Stimulated activated CD4-positive, alpha-beta T cell treated with anti-CD3 and anti-CD28 coated beads, Interleukin-4, amount 100 ng/mL, for 4 hours (primary cell): ENCODE measurements around the gene GJC2.
"Not testable (repeated sequence)": the region's sequence is repeated elsewhere in the genome, so short reads cannot be mapped to it uniquely, and the experiment has no call there.

Source experiments
- DNase-seq, 2 experiments: peaks; one replicate each; pipeline ENCODE4 v3.0.0-alpha.2; 2020

Gene GJC2

GRCh38 chr1:228149406-228150119 is at the start of gene GJC2:
GJC2 (plus strand) TSS chr1:228149930; CDS start chr1:228157759, 7,829 bp downstream.
- no peak for DNase-seq

GRCh38 chr1:228100822-228101613 is 48.7 kb upstream of the GJC2 start:
- DNase-seq, result no peak

- no peak for DNase-seq
Measured at GRCh38 chr1:228101614-228101993, 48.1 kb upstream of the GJC2 start.

DNA sequence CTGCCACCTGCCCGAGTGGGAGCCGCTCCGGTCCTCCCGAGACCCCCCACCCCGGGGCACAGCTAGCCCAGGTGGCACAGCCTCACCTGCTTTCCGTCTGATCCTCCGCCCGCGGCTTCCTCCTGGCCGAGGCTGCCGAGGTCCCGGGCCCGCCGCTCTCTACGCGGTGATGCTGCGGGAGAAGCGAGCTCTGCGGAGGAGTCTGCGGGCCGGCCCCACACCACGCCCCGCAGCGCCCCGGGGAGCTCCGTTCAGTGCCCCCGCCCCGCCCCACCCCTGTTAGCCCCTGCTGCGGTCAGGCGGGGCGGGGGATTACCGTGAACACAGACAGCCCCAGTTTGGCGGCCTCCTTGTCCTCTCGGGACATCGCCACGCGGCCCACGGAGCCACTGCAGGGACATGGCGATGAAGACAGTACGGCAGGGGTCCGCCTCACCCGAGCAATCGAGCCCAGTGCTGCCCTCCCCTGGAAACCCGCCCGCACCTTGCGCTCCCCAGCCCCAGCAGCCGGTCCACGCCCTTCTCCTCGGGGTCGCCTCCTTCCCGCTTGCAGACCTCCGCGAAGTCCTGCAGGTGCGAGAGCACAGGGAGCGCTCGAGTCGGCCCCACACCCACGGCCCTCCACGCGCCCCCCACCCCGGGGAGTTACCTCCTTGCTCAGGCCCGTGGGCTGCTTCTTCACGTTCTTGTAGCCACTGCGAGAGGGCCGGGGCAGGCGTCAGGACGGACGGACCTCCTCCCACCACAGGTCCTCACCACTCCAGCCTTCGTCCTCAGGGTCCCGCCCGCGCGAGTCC is 47.5 kb upstream of the GJC2 start:
- DNase-seq, result peak; percentile 49 to 54

DNA sequence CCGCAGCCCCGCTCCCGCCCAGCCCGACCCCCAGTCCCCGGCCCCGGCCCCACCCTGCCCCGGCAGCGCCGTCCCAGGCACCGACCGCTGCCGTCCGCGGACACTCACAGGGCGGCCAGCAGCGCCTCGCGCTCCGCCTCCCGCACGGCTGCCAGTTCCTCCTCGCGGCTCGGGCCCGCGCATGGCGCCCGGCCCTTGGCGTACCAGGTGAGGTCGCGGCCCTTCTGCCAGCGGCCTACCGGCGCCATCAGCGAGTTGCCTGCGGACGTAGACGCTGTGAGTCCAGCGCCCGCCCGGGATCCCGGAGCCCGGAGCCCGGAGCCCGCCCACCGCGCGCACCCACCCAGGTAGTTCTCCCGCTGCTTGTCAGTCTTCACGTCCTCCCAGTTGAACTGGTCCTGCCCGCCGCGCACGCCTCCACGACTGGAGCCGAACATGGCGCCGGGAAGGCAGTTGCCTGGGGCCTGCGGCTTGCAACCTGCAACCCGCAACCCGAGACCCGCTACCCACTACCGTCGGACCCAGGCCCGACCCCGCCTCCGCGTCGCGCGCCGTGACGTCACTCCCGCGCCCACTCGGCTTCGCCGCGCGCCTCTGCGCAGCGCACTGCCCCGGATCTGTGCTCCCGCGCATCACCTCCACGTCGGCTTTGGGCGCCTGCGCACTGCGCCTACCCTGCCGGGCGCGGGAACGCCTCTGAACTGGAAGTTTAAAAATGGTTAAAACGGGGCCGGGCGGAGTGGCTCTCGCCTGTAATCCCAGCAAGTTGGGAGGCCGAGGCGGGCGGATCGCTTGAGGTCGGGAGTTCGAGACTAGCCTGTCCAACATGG is 46.7 kb upstream of the GJC2 start, which contains the start of gene C1orf35:
Gene C1orf35, minus strand, starts transcription at position 535 of the 830 bp plus-strand sequence. Its CDS starts 98 bp downstream, at position 437.
- DNase-seq, result peak; percentile 91 to 95

DNA sequence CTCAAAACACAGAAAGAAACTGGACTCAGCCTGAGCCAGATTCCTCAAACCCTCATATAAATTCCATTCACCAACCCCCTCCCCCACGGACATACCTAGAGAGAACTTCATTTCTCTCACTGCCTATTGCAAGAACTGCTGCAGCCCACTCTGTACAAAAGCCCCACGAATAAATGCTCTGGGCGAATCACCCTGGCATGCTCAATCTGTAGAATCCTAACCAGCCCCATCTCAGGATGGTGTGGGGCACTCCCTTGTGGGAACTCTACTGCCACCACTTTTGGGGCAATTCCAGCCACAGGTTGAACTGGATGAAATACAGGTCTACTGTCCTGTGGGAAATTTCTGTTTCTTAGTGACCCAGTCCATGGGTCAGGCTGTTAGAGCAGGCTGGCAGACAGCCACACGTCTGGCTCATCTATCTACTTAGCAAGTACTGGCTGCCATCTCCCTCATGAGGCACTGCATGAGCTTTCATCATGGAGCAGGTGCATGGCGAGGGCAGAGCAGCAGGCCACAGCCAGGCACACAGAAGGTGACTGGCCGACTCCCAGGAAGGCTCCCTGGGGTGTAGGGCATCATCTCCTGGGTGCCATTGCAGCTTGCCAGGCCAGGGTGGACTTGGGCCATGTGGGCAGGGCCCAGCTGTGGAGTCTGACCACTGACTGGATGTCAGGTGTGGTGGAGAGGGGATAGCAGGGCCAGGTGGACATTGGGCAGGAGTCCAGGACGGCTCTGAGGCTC is 45.0 kb upstream of the GJC2 start:
- DNase-seq, result no peak

GRCh38 chr1:228105270-228105995 is 44.3 kb upstream of the GJC2 start:
- DNase-seq, result no peak

DNA sequence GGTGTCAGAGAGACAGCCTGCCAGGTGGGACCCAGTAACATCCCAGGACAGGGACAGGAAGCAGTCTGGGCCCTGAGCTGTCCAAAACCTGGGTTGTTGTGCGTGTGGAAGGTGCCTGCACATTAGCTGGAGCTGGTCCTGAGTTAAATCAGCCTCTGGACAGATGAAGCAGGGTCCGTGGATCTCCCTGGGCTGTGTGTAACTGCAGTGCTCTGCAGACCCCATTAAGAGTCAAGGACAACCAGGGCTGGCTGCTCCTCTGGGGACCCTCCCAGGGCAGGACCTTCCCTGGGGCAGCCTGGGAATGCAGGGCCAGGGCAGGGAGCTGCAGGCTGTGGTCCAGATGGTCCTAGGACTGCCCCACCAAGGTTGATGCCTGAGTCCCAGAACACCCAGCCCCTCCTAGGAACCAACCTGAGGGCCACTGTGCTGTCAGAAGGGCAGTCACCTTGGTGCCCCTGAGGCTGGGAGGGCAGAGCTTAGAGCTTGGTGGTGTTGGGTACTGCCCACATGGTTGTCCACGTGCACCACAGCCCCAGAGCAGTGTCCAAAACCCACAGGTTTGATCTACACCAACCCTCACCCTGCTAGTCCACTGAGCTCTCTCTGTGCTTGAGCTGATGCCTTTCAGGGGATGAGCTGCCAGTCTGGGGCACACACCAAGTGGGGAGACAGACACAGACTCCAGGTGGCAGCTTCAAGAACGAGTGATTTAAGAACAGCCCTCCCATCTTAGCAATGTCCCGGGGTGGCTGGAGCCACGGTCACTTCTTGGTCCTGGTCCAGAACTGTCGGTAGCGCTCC is 43.5 kb upstream of the GJC2 start:
- no peak for DNase-seq

- DNase-seq, result no peak
Measured at GRCh38 chr1:228106800-228107054, 43.0 kb upstream of the GJC2 start.

DNA sequence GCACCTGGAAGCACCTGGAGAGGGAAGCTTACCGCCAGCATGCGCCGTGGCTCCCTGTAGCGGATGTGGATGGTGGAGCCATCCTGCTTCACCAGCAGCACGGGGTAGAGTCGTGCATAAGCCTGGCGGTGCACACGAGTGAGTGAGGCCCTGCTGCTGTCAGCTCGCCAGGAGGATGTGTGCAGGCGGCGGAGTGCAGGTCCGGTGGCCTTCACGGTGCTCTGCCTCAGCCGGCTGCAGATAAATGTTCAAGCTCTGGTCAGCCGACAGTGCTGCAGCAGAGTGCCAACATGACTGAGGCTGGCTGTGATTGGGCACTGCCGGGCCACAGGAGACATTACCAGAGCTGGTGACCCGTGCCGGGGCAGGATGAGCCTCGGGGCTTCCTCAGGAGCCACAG is 42.1 kb upstream of the GJC2 start:
- no peak for DNase-seq

- no peak for DNase-seq
Measured at GRCh38 chr1:228108055-228108690, 41.6 kb upstream of the GJC2 start.

DNA sequence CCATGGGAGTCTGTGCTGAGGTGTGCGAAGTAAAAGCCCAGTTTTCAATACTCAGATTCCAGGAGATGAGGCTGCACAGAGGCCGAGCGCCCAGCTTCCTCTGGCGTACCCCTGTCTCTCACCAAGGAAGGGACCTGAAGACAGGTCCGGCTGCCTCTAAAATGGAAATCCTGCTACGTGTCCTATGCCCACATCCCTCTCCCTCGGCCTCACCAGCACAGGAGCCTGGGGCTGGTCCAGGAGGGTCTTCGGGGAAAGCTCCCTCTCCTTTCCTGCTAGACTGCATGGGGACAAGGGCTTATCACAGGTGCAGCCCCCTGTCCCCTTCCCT is 41.0 kb upstream of the GJC2 start:
- no peak for DNase-seq

DNA sequence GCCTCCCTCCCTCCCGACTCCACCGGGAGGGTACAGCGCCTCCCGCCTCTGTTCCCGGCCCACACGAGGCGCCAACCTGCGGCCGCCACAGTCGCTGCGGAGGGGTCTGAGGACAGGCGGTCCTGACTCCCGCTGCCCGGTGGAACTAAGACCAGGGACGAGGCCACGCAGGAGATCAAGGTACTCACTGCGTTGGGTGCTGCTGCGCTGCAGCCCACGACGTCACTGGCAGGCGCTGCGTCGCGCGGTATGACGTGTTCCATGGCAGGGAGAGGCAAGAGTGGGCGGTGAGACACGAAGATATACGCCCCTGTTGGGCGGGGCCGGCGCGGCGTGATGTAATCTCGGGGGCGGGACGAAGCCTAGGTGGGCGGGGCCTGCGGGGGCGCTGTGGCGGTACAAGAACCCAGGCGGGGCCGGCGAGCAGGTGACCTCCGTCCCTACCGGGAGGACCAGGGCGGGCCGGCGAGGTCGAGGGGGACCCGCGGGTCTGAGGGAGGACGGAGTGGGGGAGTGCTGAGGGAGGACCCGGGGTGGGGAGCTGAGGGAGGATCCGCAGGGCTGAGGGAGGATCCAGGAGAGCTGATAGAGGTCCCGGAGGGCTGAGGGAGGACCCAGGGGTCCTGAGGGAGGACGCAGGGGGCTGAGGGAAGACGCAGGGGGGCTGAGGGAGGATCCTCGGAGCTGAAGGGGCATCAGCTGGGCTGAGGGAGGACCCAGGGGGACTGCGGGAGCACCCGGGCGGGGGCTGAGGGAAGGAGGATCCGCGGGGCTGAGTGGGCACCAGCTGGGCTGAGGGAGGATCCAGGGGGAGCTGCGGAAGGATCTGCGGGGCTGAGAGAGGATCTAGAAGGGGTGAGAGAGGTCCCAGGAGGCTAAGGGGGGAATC is 40.4 kb upstream of the GJC2 start, which contains the start of gene MRPL55:
Gene MRPL55, minus strand, starts transcription at position 227 of the 889 bp plus-strand sequence. CDS start 1,039 bp downstream, outside the sequence.
- DNase-seq, result peak; percentile 98

DNA sequence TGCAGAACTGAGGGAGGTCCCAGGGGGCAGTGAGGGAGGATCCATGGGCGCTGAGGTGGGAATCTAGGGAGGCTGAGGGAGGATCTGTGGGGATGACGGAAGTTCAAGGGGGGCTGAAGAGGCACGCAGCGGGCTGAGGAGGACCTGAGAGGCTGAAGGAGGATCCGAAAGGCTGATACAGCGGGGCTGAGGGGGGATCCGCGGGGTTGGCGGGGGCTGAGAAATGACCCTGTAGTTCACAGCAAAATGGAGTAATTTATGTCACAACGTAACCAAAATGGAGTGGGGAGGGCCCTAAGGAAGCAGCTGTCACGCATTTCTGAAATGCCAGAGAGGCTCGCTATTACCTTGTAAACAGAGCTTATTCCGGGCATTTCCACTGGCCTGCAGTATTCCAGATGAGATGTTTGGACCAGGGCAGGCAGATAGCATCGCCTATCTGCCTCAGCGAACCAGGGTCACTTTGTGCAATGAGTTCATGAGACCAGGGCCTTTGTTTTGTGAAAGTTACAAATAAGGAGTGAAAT is 39.7 kb upstream of the GJC2 start:
- no peak for DNase-seq

- no peak for DNase-seq
Measured at GRCh38 chr1:228110556-228110955, 39.2 kb upstream of the GJC2 start.

DNA sequence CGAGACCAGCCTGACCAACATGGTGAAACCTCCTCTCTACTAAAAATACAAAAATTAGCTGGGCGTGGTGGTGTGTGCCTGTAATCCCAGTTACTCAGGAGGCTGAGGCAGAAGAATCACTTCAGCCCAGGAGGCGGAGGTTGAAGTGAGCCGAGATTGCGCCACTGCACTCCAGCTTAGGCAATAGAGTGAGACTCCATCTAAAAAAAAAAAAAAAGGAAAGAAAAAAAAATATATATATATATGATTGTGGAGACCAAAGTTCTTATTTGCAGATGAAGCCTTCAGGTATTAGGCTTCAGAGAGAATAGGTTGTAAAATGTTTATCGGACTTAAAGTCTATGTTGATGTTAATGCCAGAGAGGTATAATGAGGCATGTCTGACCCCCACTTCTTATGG is 38.4 kb upstream of the GJC2 start:
- DNase-seq, result not testable (repeated sequence)

- DNase-seq, result no peak
Measured at GRCh38 chr1:228112167-228112566, 37.6 kb upstream of the GJC2 start.

- DNase-seq, result no peak
Measured at GRCh38 chr1:228112617-228113016, 37.1 kb upstream of the GJC2 start.

DNA sequence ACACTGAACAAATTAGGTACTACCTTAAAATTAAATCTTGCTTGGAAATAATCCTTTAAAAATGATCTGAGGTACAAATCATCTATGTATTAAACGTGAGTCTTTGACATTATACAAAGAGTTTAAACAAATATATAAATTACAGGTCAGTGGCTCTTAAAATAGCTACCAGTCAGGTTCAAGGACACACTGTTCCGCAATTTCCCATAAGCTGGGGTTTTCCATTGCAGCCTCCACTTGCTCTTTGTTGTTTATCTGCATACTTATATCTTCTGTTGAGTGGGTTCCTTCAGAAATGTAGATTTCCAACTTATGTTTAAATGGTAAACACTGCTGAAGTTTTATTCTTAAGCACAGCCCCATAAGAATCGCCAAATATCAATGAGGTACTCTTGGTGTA is 34.9 kb upstream of the GJC2 start:
- no peak for DNase-seq
